GM18508 (cell line): Measurements from ENCODE around the gene GGA3.

ENCODE experiments used
- ATAC-seq: cut with Tn5 transposase; IDR thresholded peaks from one replicate; pipeline ENCODE4 v1.9.1; 2021; ENCODE audit warnings: moderate number of reproducible peaks; ENCODE audit not compliant: insufficient read depth, unreplicated experiment

Gene GGA3

DNA sequence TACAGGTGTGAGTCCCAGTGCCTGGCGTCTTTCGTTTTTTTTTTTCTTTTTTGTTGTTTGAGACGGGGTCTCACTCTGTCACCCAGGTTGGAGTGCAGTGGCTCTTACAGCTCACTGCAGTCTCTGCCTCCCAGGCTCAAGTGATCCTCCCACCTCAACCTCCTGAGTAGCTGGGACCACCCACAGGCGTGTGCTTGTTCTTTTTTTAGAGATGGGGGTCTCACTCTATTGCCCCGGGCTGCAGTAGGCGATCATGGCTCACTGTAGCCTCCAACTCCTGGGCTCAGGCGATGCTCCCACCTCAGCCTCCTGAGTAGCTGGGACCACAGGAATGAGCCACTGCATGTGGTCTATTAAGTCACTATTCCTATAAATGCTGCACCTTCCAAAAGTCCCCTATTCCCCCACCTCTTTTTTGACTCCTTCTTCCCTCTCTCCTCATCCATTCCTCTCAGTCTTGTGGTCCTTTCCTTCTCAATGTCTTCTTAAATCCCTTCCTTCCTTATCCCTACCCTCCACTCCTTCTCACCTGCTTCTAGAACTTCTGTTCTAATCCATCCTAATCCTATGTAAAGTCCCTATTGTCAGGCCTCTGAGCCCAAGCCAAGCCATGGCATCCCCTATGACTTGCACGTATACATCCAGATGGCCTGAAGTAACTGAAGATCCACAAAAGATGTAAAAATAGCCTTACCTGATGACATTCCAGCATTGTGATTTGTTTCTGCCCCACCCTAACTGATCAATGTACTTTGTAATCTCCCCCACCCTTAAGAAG lies 9.2 kb downstream of the GGA3 start:
- no peak for ATAC-seq

DNA sequence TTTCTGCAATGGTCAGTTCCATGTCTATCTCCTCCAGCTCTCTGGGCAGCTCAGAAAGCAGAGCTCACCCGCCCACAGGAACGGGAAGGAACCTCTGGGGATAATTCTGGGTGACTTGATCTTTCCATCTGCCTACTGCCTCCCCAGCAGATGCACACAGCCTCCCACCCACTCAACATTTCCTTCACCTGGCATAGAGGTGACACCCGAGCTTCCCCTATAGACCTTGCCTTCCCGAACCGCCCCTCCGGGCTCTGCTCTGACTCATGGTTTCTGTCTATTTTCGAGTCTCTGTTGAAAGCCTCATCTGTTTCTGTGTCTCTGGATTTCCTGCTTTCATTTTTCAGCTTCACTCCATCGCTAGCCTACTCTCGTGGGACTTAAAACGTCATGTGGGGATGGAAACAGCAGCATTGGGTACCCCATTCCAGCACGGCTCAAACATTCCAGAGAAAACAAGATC lies 11.4 kb downstream of the GGA3 start:
- ATAC-seq = no peak

DNA sequence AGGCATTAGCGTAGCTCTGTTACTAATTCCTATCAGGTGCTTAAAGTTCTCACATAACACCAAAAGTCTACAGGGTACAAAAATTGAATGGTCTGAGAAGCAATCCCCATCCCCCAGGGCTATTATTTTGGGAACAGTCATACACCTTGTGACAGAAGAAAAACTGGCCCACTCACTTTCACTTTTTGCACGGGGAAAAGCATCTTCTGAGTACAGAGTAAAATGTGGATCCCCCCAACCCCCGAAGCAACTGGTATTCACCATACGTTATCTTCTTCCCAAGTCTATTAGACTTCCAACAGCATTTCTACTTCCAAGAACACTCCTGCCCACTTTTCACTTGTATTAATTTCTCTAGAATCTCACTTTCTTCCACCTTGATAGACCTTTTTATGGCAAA lies 11.8 kb downstream of the GGA3 start:
- no peak for ATAC-seq

DNA sequence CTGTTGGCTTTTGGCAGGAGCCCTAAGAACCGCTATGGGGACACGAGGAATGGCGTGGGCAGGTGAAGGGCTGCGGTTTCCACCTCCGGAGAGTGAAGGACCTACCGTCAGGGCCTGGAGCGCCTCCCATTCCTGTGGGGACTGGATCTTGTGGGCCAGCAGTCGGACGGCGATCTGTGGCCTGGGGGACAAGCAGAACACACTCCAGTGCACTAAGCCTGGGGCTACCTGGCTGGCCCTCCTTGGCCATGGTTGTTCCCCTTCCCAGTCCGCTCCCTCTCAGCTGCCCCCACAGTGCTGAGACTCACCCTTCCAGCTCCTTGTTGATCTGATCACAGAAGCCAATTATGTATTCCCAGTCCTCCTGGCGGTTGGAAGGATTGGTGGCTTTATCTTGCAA lies 15.0 kb downstream of the GGA3 start:
- no peak for ATAC-seq

DNA sequence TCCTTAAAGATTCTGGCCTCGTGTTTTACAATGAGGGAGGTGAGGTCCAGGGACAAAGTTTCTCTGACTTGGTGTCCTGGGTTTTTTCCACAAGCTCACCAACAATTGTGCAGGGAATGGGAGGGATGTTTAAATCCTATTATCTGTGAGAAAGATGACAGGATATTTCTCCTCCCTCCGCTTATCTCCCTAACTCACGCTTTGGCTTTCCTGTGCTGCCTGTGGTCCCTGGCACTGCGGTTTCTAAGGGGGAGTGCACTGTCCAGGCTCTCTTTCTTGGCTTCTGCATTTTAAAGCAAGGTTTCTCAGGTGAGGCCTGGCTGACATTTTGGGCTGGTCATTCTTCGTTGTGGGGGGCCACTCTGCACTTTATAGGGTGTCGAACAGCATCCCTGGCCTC lies 16.4 kb downstream of the GGA3 start:
- no peak for ATAC-seq

DNA sequence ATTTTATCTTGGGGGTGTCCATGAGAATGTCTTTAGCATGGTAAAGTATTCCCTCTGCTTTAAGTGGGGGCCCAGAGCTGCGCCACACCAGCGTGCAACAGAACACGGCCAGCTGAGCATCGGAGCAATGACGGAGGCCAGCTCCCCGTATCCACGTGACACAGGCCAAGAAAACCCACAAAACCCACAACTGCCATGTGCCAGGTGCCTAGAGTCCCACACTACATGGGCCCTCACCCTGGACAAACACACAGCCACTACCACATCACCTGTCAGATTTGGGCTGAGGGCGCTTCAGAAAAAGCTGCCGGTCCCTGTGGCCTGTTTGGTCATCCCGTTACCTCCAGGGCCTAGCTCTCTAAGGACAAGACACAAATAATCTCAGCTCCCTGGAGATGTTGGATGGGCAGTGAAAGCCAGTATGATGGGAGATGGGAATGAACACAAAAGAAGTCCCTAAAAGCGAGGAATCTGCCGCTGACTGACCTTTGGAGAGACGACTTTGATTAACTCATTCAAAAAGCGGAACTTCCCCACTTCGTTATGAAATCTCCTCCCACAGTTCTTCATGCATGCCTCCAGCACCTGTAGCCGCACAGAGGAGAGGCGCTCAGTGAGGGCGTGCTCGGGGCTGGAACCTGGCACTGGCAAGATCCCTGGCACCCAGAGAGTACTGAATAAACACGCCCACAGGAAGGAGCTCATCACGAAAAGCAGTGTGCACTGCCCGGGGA lies 17.1 kb downstream of the GGA3 start:
- no peak for ATAC-seq

DNA sequence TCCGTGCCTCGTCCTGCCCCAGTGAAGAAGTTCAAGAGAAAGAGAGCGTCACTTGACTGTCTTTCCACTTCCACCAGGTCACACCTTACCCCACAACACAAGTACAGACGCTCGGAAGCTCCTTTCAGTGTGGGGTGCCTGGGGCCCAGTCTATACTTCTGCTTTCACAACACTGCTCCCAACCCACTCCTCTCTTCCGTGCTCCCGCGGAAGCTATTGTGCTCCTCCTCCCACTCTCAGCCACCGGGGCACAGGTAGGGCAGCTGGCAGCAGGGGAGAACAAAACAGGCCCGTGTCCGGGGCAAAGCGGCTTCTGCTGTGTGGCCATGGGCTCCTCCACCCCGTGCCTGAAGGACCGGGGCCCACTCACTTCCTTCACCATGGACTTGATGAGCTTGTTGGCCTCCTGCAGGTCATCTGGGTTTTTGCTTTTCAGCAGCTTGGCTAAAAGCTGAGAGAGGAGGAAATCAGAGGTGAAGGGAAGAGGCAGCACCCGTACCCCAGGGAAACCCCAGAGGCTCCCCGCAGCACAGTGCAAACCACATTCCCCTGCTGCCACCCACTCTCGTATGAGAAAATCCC lies 18.9 kb downstream of the GGA3 start:
- ATAC-seq = no peak

DNA sequence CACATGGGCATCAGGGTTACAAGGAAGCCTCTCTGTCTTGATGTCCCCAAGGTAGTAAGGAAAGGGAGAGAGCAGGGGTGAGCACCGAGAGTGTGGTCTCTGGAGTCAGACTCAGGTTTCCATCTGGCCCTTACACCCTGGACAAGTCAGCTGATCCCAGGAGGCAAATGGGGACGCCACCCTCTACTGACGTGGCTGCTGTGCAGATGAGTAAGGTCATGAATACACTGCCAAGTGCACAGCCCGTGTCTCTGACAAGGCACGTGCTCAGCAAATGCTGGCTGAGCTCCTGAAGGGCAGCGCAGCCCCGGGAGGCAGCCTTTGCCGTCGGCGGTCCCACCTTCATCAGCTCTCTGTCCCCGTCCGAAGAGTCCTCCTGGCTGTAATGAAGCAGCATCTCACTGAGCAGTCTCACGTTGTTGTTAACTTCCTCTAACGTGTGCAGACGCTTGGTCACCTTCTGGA lies 19.4 kb downstream of the GGA3 start:
- no peak for ATAC-seq

DNA sequence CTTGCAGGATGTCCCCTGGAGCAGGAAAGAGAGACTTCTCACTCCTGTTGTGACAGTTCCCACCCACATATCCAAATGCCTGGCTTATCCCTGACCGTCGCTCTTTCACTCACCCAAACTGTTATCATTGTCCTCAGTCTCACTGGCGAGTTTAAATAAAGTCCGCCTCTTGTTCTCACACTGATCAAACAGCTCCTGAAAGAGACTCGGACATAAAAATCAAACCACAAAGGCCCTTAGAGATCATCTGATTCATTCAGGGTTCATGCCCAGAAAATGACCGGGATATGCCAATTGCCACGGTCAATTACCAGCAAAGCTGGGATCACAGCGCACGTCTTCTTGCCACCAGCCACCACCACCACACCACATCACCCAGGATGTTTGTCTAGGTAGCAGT lies 19.9 kb downstream of the GGA3 start:
- no peak for ATAC-seq

DNA sequence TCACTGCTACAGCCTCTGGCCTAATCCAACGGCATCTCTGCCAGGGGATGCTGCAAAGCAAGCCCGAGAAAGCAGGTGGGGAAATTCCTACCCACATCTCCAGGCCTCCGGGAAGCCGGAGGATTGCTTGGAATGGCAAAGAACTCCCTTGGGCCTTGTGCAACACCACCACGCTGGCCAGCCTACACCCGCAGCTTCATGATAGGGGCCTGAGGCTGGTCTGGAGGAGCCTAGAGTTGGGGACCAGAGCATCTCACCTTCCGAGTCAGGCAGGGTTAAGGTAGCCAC lies 20.3 kb downstream of the GGA3 start:
- no peak for ATAC-seq

DNA sequence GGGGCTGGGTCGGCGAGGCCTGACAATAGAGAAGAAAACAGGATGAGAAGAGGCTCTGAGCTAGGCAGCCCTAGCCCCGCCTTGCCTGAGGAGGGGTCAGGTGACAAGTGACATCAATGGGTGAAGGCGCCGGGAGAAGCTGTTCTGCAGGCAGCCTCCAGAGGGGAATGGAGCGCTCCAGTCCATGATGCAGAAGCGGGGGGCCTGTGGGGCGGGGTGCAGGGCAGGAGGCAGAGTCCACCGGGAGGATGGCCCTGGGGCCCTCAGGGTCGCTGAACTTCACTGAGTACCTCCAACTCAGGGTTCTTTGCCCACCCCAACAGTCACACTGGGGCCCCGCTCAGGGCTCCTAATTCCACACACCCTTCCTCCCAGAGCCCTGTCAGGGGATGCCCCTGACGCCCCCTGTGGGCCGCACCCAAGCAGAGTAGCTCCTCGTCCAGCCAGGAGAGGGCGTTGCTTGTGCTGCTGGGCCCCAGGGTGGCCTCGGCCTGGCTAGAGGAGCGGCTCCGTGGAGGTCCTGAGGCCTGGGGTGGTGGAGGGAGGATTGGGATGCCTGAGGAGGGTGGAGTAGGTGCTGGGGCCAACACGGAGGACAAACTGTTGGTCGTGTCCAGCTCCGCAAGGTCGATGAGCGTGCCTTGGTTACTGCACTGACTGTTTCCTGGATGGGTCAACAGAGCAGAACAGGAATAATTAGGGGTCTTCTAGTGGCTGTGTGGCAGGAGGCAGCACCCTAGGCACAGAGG lies 20.8 kb downstream of the GGA3 start:
- ATAC-seq = no peak

DNA sequence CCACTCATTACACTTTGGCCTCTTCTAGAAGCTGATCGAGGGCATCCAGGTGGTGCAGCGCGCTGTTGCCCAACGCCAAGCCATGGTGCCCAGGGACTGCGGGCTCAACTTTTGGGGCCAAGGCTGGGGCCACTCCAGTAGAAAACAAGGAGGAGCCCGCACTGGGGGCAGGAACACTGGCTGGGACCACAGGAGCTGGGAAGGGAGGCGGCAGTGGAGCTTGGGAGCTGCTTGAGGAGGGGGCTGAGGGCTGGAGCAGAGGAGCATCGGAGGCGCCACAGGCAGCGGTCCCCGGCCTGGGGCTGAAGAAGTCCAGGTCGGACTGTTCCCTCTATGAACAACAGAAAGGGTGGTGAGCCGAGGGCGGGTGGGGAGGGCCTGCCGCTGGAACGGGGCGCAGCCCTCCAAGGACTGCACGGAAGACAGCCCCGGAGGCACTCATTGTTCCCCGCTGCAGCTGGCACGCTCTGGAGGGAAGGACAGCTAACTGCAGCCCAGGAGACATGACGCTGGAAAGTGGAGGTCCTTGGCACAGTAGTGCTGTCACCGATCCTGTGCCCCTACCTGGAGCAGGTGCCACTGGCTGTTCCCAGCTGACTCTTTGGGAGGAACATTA lies 21.5 kb downstream of the GGA3 start:
- no peak for ATAC-seq

DNA sequence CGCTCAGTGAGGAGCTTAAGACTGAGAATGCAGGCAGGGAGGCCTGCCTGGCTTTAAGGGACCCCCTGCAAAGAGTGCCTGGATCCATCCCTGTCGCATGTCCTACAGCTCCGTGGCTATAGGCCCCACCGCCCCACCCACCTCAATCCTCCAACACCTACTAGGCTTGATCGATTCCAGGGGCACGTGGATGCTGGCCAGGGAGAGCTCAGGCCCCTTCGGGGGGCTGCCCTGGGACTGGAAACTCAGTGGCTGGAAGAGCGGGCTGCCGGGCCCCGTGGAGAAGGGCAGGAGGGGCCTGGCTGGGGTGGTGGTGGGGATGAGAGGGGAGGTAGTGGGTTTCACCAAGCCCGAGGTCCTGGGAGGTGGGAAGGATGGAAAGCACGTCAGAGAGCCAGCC lies 22.2 kb downstream of the GGA3 start:
- no peak for ATAC-seq

DNA sequence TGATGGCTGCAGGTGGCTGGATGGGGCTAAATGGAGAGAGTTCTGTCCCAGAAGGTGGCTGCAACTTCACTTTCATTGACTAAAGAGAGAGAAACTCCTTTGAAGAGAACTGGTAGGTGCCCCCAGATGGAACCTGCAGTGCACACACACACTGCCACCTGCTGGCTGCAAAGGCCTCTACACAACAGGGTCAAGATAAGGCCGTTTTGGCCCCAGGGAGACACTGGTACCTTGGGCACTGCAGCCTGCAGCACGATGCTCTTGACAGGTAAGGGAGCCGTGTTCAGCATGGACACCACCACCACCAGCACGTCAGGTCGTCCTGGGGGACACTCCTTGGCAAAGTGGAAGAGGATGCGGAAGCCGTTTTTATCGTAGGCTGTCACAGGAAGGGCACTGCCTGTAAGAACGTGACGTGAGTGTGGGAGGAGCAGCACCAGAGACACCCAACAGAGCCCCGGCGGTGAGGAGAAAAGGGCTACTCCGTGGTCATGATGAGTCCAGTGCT lies 22.7 kb downstream of the GGA3 start:
- no peak for ATAC-seq

DNA sequence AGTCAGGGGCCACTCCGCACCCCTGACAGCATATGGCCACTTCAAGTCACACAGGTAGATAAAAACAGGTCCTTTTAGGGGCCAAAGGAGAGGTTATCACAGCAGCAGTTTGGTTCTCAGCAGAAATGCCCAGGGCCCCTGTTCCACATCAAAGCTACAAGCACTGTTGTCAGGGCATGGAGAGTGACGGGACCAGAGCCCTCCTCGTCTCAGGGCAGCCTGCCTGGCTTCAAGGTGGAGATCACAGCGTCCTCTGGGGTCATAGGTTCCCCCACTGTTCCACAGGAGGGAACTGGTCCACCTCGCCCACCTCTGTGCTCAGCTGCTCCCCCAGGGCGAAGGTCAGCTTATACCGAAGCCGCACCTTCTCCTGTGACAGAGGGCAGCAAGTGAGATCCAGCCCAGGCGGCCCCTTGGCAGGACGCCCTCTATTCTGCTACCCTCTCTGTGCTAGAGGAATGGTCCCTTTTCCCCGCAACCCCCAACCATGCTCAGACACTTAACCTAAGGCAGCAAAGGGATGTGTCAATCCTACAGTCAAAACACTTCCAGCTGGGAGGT lies 23.3 kb downstream of the GGA3 start:
- ATAC-seq = no peak

DNA sequence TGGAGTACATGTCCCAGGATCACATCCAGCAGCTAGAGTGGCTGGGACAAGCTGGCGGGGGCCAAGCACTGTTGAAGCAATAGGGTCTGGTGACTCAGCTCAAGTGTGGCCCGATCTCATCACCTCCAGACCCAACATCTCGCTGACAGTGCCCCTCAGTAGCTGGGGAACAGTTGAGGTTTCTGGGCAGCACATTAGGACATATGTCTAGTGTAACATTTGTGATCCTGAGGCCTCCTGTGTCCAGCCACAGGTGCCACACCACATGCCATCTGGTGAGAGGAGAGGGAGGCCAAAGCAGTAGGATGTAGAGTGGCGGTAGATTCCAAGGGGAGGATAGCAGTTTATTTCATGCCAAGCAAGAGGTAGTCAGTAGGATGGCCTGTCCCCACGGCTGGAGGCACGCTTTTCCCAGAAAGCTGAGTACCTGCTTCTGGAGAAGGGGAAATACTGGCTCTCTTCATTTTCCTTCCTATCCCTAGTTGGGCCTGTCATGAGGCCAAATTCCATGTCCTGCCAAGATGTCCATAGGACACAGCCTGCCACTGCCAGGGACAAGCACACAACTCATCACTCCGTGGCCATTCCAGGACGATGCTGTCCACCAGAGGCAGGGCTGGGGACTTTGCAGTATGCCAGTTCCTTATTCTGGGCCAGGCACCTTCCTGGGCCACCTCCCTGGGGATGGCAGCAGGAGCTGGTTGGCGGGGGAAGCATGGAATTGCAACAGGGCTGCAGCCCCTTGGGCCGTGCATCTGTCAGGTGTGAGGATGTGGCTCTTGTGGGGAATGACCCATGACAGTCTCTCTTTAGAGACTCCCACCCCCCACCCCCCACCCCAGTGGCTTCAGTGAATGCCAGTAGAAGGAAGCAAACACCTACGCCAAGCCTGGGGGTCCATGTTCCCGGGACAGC lies 24.0 kb downstream of the GGA3 start:
- ATAC-seq = no peak

DNA sequence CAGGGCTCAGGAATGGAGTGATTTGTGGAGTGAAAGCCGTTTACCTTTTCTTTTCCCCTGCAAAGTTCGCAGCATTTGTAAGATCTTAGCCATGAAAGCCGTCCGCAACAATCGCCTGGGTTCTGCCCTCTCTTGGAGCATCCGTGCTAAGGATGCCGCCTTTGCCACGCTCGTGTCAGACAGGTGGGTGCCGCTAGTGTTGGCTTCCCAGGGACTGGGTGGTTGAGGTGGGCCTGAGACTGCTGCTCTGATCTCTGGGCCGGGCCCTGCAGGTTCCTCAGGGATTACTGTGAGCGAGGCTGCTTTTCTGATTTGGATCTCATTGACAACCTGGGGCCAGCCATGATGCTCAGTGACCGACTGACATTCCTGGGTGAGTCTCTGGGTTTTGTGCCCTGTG lies 28.6 kb downstream of the GGA3 start:
- no peak for ATAC-seq

DNA sequence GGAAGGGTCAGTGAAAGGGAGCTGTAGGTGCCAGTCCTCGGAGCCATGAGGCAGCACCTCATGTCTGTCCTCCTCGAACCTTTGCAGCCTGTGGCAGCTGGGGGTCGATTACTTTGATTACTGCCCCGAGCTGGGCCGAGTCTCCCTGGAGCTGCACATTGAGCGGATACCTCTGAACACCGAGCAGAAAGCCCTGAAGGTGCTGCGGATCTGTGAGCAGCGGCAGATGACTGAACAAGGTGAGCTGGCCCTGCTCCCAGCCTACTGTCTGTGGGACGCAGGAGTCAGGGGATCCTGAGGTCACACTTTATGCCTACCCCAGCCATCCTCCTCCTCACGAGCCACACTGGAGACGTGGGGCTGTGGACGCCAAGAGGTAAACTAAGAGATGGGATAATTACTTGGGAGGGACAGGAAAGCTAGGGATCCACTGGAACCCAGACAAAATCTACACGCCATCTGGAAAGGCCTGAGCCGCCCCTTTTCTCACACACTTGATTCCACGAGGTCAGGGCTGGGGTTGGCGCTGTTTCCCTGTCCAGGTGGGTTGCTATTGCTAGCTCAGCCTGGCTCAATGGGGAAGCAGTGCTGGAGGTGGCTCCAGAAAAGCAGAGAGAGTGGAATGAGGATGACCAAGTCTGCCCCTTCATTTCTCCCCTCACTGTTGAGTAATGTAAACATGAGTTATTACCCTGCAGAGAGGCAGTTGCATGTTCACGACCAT lies 29.5 kb downstream of the GGA3 start:
- no peak for ATAC-seq
